ENCODE measurements around the gene TBKBP1.

The TBKBP1 gene

DNA sequence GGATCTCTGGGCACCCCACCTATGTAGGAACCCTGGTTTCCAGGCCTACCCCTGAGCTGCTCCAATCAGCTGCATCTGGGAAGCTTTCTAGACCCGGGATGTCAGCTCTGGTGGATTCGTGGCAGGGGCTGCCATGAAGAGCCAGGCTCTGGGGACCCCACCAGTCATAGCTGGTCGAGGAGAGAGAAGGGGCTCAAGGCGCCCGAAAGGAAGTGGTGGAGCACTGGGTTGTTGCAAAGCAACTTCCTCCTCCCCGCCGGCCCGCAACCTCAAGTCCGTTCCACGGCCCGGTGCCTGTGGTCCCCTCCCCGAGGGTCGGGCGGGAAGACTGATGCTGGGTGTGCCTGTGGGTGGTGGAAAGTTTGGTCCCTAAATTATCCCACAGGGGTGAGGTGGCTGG, 10.2 kb downstream of the TBKBP1 start:
- Histone ChIP-seq H3K9me3 (ENCODE audit: control insufficient read depth, insufficient read depth, low read depth, low read length) (no peaks in the 10 kb centered on the region), H3K27ac (ENCODE audit: extremely low read depth, low read depth, low read length) (no peak overlapping the region), H3K4me3 (ENCODE audit: low read depth, low read length) (no peak overlapping the region), H3K4me1 (ENCODE audit: control insufficient read depth, insufficient read depth, low read length) (no peaks in the 10 kb centered on the region), H3K36me3 (ENCODE audit: control insufficient read depth in 2 of 2, insufficient read depth in 1 of 2, low read length in 2 of 2) (peaks cover 0 to 31% of the 10 kb centered on the region in 2 experiments; a peak in 2 of 3 replicates)
- CTCF ChIA-PET: interaction anchor here (0.8 to 1.2 kb wide), 2 partner anchors 38 to 69 kb away, joined by 3 to 4 read pairs; no protein-coding TSS in a partner anchor
- TF ChIP-seq ZNF37A (tag by site-specific recombination; IDR thresholded peaks at IDR 0.05): no peak
- POLR2A ChIA-PET: interaction anchor here (1.3 kb wide), 1 partner anchor 37 kb away, joined by 3 read pairs; no protein-coding TSS in a partner anchor

DNA sequence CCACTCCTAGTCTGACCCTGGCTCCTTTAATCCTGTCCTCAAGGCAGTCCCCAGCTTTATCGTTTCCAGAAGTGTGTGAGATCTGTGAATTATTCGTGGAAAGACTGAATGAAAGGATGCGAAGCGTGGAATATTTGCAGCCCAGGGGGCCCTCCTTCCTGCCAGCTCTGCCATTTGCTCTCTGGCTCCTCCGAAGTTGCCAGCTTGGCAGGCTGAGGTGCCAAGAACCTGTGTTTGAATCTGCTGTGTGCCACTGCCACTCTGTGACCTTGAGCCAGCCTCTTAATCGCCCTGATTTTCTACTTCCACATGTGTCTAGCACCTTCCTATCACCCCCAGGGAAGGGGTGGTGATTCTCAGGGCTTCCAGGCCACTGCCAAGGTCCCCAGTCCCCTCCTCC, 10.8 kb downstream of the TBKBP1 start:
- Histone ChIP-seq H3K36me3 (ENCODE audit: control insufficient read depth in 2 of 2, insufficient read depth in 1 of 2, low read length in 2 of 2) (peaks cover 0 to 31% of the 10 kb centered on the region in 2 experiments; a peak in 2 of 3 replicates), H3K27ac (ENCODE audit: extremely low read depth, low read depth, low read length) (no peak overlapping the region), H3K4me1 (ENCODE audit: control insufficient read depth, insufficient read depth, low read length) (no peaks in the 10 kb centered on the region), H3K4me3 (ENCODE audit: low read depth, low read length) (no peak overlapping the region), H3K9me3 (ENCODE audit: control insufficient read depth, insufficient read depth, low read depth, low read length) (no peaks in the 10 kb centered on the region)
- POLR2A ChIA-PET: interaction anchor here (1.3 kb wide), 1 partner anchor 36 kb away, joined by 3 read pairs; no protein-coding TSS in a partner anchor
- CTCF ChIA-PET: interaction anchor here (0.6 to 1.2 kb wide), 3 partner anchors 37 to 595 kb away, joined by 3 to 4 read pairs (median 3); no protein-coding TSS in a partner anchor
- TF ChIP-seq FEZF1 (tag by site-specific recombination; IDR thresholded peaks at IDR 0.05) (no peak), ZFP69B (tag by site-specific recombination; IDR thresholded peaks at IDR 0.05) (no peak), ZNF140 (tag by site-specific recombination; IDR thresholded peaks at IDR 0.05) (no peak), ZNF677 (tag by site-specific recombination; IDR thresholded peaks at IDR 0.05) (no peak), ZNF2 (tag by site-specific recombination; IDR thresholded peaks at IDR 0.05) (no peak), ZNF239 (tag by site-specific recombination; IDR thresholded peaks at IDR 0.05) (no peak), ZNF473 (tag by site-specific recombination; IDR thresholded peaks at IDR 0.05) (no peak), ZNF529 (tag by site-specific recombination; IDR thresholded peaks at IDR 0.05; ENCODE audit: insufficient replicate concordance) (no peak), ZNF585B (tag by site-specific recombination; IDR thresholded peaks at IDR 0.05) (no peak), ZNF394 (tag by site-specific recombination; IDR thresholded peaks at IDR 0.05; ENCODE audit: borderline replicate concordance) (no peak)
- TF ChIP-seq, protein P1, sequence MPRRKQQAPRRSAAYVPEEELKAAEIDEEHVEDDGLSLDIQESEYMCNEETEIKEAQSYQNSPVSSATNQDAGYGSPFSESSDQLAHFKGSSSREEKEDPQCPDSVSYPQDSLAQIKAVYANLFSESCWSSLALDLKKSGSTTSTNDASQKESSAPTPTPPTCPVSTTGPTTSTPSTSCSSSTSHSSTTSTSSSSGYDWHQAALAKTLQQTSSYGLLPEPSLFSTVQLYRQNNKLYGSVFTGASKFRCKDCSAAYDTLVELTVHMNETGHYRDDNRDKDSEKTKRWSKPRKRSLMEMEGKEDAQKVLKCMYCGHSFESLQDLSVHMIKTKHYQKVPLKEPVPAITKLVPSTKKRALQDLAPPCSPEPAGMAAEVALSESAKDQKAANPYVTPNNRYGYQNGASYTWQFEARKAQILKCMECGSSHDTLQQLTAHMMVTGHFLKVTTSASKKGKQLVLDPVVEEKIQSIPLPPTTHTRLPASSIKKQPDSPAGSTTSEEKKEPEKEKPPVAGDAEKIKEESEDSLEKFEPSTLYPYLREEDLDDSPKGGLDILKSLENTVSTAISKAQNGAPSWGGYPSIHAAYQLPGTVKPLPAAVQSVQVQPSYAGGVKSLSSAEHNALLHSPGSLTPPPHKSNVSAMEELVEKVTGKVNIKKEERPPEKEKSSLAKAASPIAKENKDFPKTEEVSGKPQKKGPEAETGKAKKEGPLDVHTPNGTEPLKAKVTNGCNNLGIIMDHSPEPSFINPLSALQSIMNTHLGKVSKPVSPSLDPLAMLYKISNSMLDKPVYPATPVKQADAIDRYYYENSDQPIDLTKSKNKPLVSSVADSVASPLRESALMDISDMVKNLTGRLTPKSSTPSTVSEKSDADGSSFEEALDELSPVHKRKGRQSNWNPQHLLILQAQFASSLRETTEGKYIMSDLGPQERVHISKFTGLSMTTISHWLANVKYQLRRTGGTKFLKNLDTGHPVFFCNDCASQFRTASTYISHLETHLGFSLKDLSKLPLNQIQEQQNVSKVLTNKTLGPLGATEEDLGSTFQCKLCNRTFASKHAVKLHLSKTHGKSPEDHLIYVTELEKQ (tag by site-specific recombination; IDR thresholded peaks at IDR 0.05; ENCODE audit: borderline replicate concordance): no peak
- TF ChIP-seq, protein P2, sequence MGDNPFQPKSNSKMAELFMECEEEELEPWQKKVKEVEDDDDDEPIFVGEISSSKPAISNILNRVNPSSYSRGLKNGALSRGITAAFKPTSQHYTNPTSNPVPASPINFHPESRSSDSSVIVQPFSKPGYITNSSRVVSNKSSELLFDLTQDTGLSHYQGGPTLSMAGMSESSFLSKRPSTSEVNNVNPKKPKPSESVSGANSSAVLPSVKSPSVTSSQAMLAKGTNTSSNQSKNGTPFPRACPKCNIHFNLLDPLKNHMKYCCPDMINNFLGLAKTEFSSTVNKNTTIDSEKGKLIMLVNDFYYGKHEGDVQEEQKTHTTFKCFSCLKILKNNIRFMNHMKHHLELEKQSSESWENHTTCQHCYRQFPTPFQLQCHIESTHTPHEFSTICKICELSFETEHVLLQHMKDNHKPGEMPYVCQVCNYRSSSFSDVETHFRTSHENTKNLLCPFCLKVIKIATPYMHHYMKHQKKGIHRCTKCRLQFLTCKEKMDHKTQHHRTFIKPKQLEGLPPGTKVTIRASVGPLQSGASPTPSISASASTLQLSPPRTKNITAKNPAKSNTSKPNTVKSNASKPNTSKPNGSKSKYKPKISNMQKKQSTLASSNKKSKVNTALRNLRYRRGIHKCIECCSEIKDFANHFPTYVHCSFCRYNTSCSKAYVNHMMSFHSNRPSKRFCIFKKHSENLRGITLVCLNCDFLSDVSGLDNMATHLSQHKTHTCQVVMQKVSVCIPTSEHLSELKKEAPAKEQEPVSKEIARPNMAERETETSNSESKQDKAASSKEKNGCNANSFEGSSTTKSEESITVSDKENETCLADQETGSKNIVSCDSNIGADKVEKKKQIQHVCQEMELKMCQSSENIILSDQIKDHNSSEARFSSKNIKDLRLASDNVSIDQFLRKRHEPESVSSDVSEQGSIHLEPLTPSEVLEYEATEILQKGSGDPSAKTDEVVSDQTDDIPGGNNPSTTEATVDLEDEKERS (tag by site-specific recombination; IDR thresholded peaks at IDR 0.05): no peak
